Hepatocyte (in vitro differentiated cells): ENCODE measurements around the gene ZNRF1. TPM values are rescaled to one million over a fixed set of nuclear protein-coding genes. Genes with fewer than 3 reads are reported as not detected.

Experiments
- DNase-seq: peaks from one replicate; pipeline ENCODE4 v3.0.0-alpha.2; 2016; ENCODE audit warnings: low spot score
- H2AFZ ChIP-seq: fragments of 200-600 bp; sonication (generic); 2 replicates; pipeline ENCODE4 v1.6.0; 2016; ENCODE audit warnings: antibody characterized with exemption, mild to moderate bottlenecking
- H3K27ac ChIP-seq: fragments of 200-600 bp; sonication (generic); 2 replicates; pipeline ENCODE4 v1.5.1; 2016; ENCODE audit warnings: mild to moderate bottlenecking
- H3K27me3 ChIP-seq: fragments of 200-600 bp; sonication (generic); 2 replicates; pipeline ENCODE4 v1.6.1; 2016
- H3K36me3 ChIP-seq: fragments of 200-600 bp; sonication (generic); replicated peaks from 2 replicates; pipeline ENCODE4 v1.5.1; 2016; ENCODE audit warnings: low read depth; ENCODE audit not compliant: insufficient read depth
- H3K4me1 ChIP-seq: fragments of 200-600 bp; sonication (generic); 2 replicates; pipeline ENCODE4 v1.5.1; 2016; ENCODE audit warnings: mild to moderate bottlenecking, moderate library complexity; ENCODE audit not compliant: insufficient read depth
- H3K4me2 ChIP-seq: fragments of 200-600 bp; sonication (generic); 2 replicates; pipeline ENCODE4 v1.6.0; 2016
- H3K4me3 ChIP-seq: fragments of 200-600 bp; sonication (generic); 2 replicates; pipeline ENCODE4 v1.5.1; 2016; ENCODE audit warnings: mild to moderate bottlenecking
- H3K79me2 ChIP-seq: fragments of 200-600 bp; sonication (generic); 2 replicates; pipeline ENCODE4 v1.6.0; 2017; ENCODE audit warnings: mild to moderate bottlenecking
- H3K9me2 ChIP-seq: fragments of 200-600 bp; sonication (generic); replicated peaks from 2 replicates; pipeline ENCODE4 v1.6.0; 2017; ENCODE audit warnings: mild to moderate bottlenecking; ENCODE audit not compliant: insufficient read depth
- H3K9me3 ChIP-seq: fragments of 200-600 bp; sonication (generic); 2 replicates; pipeline ENCODE4 v1.5.1; 2016; ENCODE audit warnings: low read depth, mild to moderate bottlenecking
- H4K20me1 ChIP-seq: fragments of 200-600 bp; sonication (generic); 2 replicates; pipeline ENCODE4 v1.6.0; 2016; ENCODE audit warnings: mild to moderate bottlenecking; ENCODE audit not compliant: insufficient read depth, poor library complexity, severe bottlenecking
- CTCF ChIP-seq: fragments of 200-600 bp; sonication (generic); IDR thresholded peaks from 2 replicates; pipeline ENCODE4 v1.5.1; 2016; ENCODE audit warnings: antibody characterized with exemption, mild to moderate bottlenecking; ENCODE audit not compliant: poor library complexity
- EZH2 ChIP-seq: fragments of 200-600 bp; sonication (generic); IDR thresholded peaks from 2 replicates; pipeline ENCODE4 v1.6.1; 2016; ENCODE audit warnings: antibody characterized with exemption, mild to moderate bottlenecking, borderline replicate concordance
- EZH2phosphoT487 ChIP-seq: fragments of 200-600 bp; sonication (generic); IDR thresholded peaks from one replicate; pipeline ENCODE4 v1.6.1; 2018; ENCODE audit warnings: antibody characterized with exemption, mild to moderate bottlenecking, low read depth, moderate library complexity; ENCODE audit not compliant: unreplicated experiment, severe bottlenecking
- WGBS: methylation state at CpG from one replicate; pipeline ENCODE4 v1.1.6; 2016; ENCODE audit warnings: low lambda C conversion rate; ENCODE audit errors: missing lambda C conversion rate; 5-methylcytosine and 5-hydroxymethylcytosine counted together
- polyA plus RNA-seq: library from polyadenylated mRNA; unstranded; fragments of >200 nt; fragmentation: Nextera tagmentation; extraction: Ambion mirVana; gene quantifications from 2 replicates; pipeline ENCODE4 v1.2.1, GENCODE V29; 2016
- total RNA-seq: library from RNA; depleted of rRNA; stranded (reverse); fragments of >200 nt; gene quantifications from 2 replicates; pipeline ENCODE4 v1.2.3, GENCODE V29; 2014

ZNRF1 gene
- total and polyA plus RNA-seq, 2 experiments from 2014 or later = 23.0 to 46.5 TPM

GRCh38 chr16:75147968-75148310 is 149.1 kb downstream of the ZNRF1 start:
- H4K20me1 ChIP-seq = no peaks in the 10 kb centered on the region
- H3K27me3 ChIP-seq = no peaks in the 10 kb centered on the region
- 67% methylated on average over 3 of the region's 3 CpGs for WGBS
- H3K79me2 ChIP-seq = peaks cover 40% of the 10 kb centered on the region
- TF ChIP-seq EZH2 = no peak
- no peak for TF ChIP-seq CTCF
- TF ChIP-seq EZH2phosphoT487 = no peak
- peak overlapping the region; percentile 72 for H2AFZ ChIP-seq
- no peaks in the 10 kb centered on the region for H3K9me2 ChIP-seq
- H3K36me3 ChIP-seq = no peaks in the 10 kb centered on the region
- H3K9me3 ChIP-seq = peaks cover 15% of the 10 kb centered on the region
- no peak for DNase-seq
- no peak overlapping the region for H3K27ac ChIP-seq
- peak overlapping the region; percentile 73 for H3K4me2 ChIP-seq
- peaks cover 6% of the 10 kb centered on the region for H3K4me1 ChIP-seq
- no peak overlapping the region for H3K4me3 ChIP-seq

- 1% methylated on average over 52 of the region's 93 CpGs for WGBS
- peaks cover 19% of the 10 kb centered on the region for H3K9me3 ChIP-seq
- TF ChIP-seq EZH2phosphoT487 (no peak), CTCF (no peak), EZH2 (no peak)
Observed at GRCh38 chr16:75148311-75149195, 149.7 kb downstream of the ZNRF1 start, which contains the start of gene ZFP1. TSS of gene ZFP1 (plus strand) at chr16:75148524. CDS start at chr16:75152952, 4,428 bp downstream.

GRCh38 chr16:75151798-75152197 is 153.0 kb downstream of the ZNRF1 start:
- Histone ChIP-seq H3K4me2 (no peak overlapping the region), H3K36me3 (peaks cover 3% of the 10 kb centered on the region), H3K4me3 (no peak overlapping the region), H3K4me1 (peaks cover 6% of the 10 kb centered on the region), H2AFZ (no peak overlapping the region), H3K9me3 (peaks cover 19% of the 10 kb centered on the region), H3K27ac (no peak overlapping the region), H3K27me3 (no peaks in the 10 kb centered on the region), H4K20me1 (no peaks in the 10 kb centered on the region), H3K79me2 (peaks cover 70% of the 10 kb centered on the region), H3K9me2 (no peaks in the 10 kb centered on the region)
- 50% methylated on average over 2 of the region's 2 CpGs for WGBS
- no peak for DNase-seq
- TF ChIP-seq EZH2 (no peak), EZH2phosphoT487 (no peak), CTCF (no peak)

More at GRCh38 chr16:75148311-75149195, 149.7 kb downstream of the ZNRF1 start, which contains the start of gene ZFP1:
- Histone ChIP-seq H3K9me2 (no peaks in the 10 kb centered on the region), H3K79me2 (peaks cover 46% of the 10 kb centered on the region), H3K4me3 (peak within 1 kb of the TSS; percentile 85), H2AFZ (peak within 1 kb of the TSS; percentile 86), H3K4me2 (peak within 1 kb of the TSS; percentile 82), H4K20me1 (no peaks in the 10 kb centered on the region), H3K27ac (peak within 1 kb of the TSS; percentile 97), H3K36me3 (no peaks in the 10 kb centered on the region), H3K4me1 (peaks cover 6% of the 10 kb centered on the region), H3K27me3 (no peaks in the 10 kb centered on the region)
- peak; percentile 96 for DNase-seq
